ENCODE results near the gene PRDM5. TPM values are rescaled to one million over a fixed set of nuclear protein-coding genes. Genes with fewer than 3 reads are reported as not detected.

The PRDM5 gene
- total RNA-seq, 5 donors from 2014 or later (not counting 1 experiment from before 2014, with no cell fraction given), result 0.47 to 1.4 (median 0.86) TPM; not detected in 1

GRCh38 chr4:120723986-120724385, 198.5 kb downstream of the PRDM5 start:
- H3K4me3 Mint-ChIP-seq, result no peak overlapping the region
- CTCF ChIA-PET, result interaction anchor here (0.6 kb wide), 3 partner anchors 15 to 1858 kb away, joined by 3 to 6 read pairs (median 6); no protein-coding TSS in a partner anchor
- no peak overlapping the region for H3K27ac Mint-ChIP-seq
- peaks cover 0 to 3% of the 10 kb centered on the region in 2 donors for H3K27me3 Mint-ChIP-seq
- ATAC-seq (replicated peaks in 1 of 4) (no peak), DNase-seq (no peak)
- no peaks in the 10 kb centered on the region for H3K4me1 ChIP-seq (ENCODE audit: control insufficient read depth in 1 of 2, extremely low read depth in 1 of 2, insufficient read depth in 2 of 2, low read length in 2 of 2)
- no peaks in the 10 kb centered on the region for H3K9me3 ChIP-seq
- POLR2A ChIA-PET, result no interaction called here
- H3K4me1 Mint-ChIP-seq, result no peaks in the 10 kb centered on the region
- H3K4me3 ChIP-seq (ENCODE audit: control insufficient read depth in 1 of 2, extremely low read depth in 1 of 2, low read length in 1 of 2), result no peak overlapping the region
- no peaks in the 10 kb centered on the region for H3K9me3 Mint-ChIP-seq
- H3K36me3 ChIP-seq (ENCODE audit: control insufficient read depth in 2 of 2, extremely low read depth in 1 of 2, insufficient read depth in 1 of 2, low read length in 1 of 2), result no peaks in the 10 kb centered on the region
- no CpG with 5 or more reads among the region's 2 CpGs for WGBS (ENCODE audit: insufficient coverage)
- H3K27ac ChIP-seq (ENCODE audit: low read length), result no peak overlapping the region
- H3K36me3 Mint-ChIP-seq, result no peaks in the 10 kb centered on the region
- no peaks in the 10 kb centered on the region for H3K27me3 ChIP-seq (replicated peaks in 1 of 2; ENCODE audit: control insufficient read depth in 2 of 2, extremely low read depth in 1 of 2, insufficient read depth in 2 of 2, low read length in 1 of 2)

DNA sequence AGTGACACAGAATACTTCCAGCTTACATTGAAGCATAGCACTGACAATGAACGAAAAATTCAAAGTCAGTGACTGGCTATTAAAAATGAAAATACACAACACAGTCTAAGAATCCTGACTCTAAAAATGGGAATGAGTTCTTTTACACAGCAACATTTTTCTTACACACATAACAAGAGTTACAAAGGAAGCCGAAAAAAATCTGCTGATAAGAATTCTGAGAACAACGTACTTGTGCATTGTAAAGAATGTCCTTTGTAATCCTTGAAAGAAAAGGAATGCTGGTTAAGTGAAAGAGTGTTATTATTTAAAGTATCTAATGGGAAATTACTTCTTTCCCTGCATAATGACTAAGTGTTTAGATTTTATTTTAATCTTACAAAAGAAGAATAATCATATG, 199.4 kb downstream of the PRDM5 start:
- H3K27me3 Mint-ChIP-seq, result peaks cover 0 to 3% of the 10 kb centered on the region in 2 donors
- no peaks in the 10 kb centered on the region for H3K36me3 Mint-ChIP-seq
- Histone ChIP-seq H3K4me3 (ENCODE audit: control insufficient read depth in 1 of 2, extremely low read depth in 1 of 2, low read length in 1 of 2) (no peak overlapping the region), H3K9me3 (no peaks in the 10 kb centered on the region), H3K36me3 (ENCODE audit: control insufficient read depth in 2 of 2, extremely low read depth in 1 of 2, insufficient read depth in 1 of 2, low read length in 1 of 2) (no peaks in the 10 kb centered on the region), H3K27ac (ENCODE audit: low read length) (no peak overlapping the region), H3K4me1 (ENCODE audit: control insufficient read depth in 1 of 2, extremely low read depth in 1 of 2, insufficient read depth in 2 of 2, low read length in 2 of 2) (no peaks in the 10 kb centered on the region), H3K27me3 (replicated peaks in 1 of 2; ENCODE audit: control insufficient read depth in 2 of 2, extremely low read depth in 1 of 2, insufficient read depth in 2 of 2, low read length in 1 of 2) (no peaks in the 10 kb centered on the region)
- POLR2A ChIA-PET, result interaction anchor here in 1 of 2 donors (0.6 kb wide), 1 partner anchor 176 kb away, joined by 3 read pairs; no protein-coding TSS in a partner anchor
- CTCF ChIA-PET, result interaction anchor here (0.6 to 0.8 kb wide), 5 partner anchors 10 to 1857 kb away, joined by 3 to 6 read pairs (median 3); no protein-coding TSS in a partner anchor
- no peaks in the 10 kb centered on the region for H3K4me1 Mint-ChIP-seq
- H3K4me3 Mint-ChIP-seq, result no peak overlapping the region
- no peak for DNase-seq
- no CpG with 5 or more reads among the region's 3 CpGs for WGBS (ENCODE audit: insufficient coverage)
- H3K27ac Mint-ChIP-seq, result no peak overlapping the region
- no peak for ATAC-seq (replicated peaks in 1 of 4)
- no peaks in the 10 kb centered on the region for H3K9me3 Mint-ChIP-seq

DNA sequence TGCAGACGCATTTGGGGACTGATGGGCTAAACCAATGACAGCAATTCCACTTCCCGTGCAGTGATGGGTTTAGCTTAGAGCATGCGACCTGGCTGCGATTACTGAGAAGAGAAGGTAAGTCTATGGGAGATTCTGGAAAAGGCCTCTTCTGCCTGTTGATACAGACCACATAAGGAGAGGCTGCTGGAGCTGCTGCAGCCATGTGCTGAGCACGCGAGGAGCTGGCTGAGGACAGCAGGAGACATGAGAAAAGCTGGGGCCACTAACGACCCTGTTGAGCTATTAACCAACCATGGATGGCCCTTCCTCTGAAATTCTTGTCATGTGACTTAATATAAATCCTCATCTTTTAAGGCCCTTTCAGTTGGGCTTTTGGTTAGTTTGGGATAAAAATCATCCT, 199.9 kb downstream of the PRDM5 start:
- H3K27ac Mint-ChIP-seq, result no peak overlapping the region
- WGBS (ENCODE audit: insufficient coverage), result 94% methylated on average over 6 of the region's 7 CpGs
- no peak overlapping the region for H3K4me3 Mint-ChIP-seq
- no peak overlapping the region for H3K4me3 ChIP-seq (ENCODE audit: control insufficient read depth in 1 of 2, extremely low read depth in 1 of 2, low read length in 1 of 2)
- no peaks in the 10 kb centered on the region for H3K27me3 ChIP-seq (replicated peaks in 1 of 2; ENCODE audit: control insufficient read depth in 2 of 2, extremely low read depth in 1 of 2, insufficient read depth in 2 of 2, low read length in 1 of 2)
- POLR2A ChIA-PET, result no interaction called here
- CTCF ChIA-PET, result interaction anchor here (0.6 to 0.8 kb wide), 2 partner anchors 10 to 373 kb away, joined by 3 read pairs; no protein-coding TSS in a partner anchor
- no peak for ATAC-seq (replicated peaks in 1 of 4)
- no peaks in the 10 kb centered on the region for H3K9me3 Mint-ChIP-seq
- no peaks in the 10 kb centered on the region for H3K36me3 Mint-ChIP-seq
- no peaks in the 10 kb centered on the region for H3K36me3 ChIP-seq (ENCODE audit: control insufficient read depth in 2 of 2, extremely low read depth in 1 of 2, insufficient read depth in 1 of 2, low read length in 1 of 2)
- no peaks in the 10 kb centered on the region for H3K4me1 Mint-ChIP-seq
- H3K9me3 ChIP-seq, result no peaks in the 10 kb centered on the region
- peaks cover 0 to 3% of the 10 kb centered on the region in 2 donors for H3K27me3 Mint-ChIP-seq
- DNase-seq, result no peak
- no peaks in the 10 kb centered on the region for H3K4me1 ChIP-seq (ENCODE audit: control insufficient read depth in 1 of 2, extremely low read depth in 1 of 2, insufficient read depth in 2 of 2, low read length in 2 of 2)
- H3K27ac ChIP-seq (ENCODE audit: low read length), result no peak overlapping the region

DNA sequence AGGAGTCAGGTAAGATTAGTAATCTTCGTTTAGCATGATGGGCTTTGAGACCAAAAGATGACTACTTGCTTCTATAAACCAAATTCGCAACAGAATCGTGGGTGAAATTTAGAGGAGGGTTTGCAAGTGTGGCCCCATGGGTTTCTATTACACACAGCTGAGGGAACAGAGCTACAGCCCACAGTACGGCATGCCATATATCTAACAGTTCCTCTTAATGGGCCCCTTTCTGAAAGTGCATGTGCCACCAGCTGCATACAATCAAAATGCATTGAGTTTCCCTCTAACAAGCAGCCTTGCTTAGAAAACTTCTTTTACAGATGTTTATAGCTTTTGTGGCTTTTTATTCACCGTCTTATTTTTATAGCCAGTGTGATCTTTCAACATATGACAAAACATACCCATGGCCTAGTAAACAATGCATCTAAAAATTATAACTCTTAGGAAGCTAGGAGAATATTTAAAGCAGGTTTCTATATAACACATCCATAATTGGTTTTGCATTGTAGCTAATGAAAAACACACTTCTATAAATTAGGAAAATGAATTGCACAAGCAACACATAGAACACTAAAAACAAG, 202.1 kb downstream of the PRDM5 start:
- no peaks in the 10 kb centered on the region for H3K36me3 Mint-ChIP-seq
- ATAC-seq (replicated peaks in 1 of 4) (no peak), DNase-seq (no peak)
- Histone ChIP-seq H3K4me1 (ENCODE audit: control insufficient read depth in 1 of 2, extremely low read depth in 1 of 2, insufficient read depth in 2 of 2, low read length in 2 of 2) (no peaks in the 10 kb centered on the region), H3K9me3 (no peaks in the 10 kb centered on the region), H3K27ac (ENCODE audit: low read length) (no peak overlapping the region), H3K27me3 (replicated peaks in 1 of 2; ENCODE audit: control insufficient read depth in 2 of 2, extremely low read depth in 1 of 2, insufficient read depth in 2 of 2, low read length in 1 of 2) (no peaks in the 10 kb centered on the region), H3K36me3 (ENCODE audit: control insufficient read depth in 2 of 2, extremely low read depth in 1 of 2, insufficient read depth in 1 of 2, low read length in 1 of 2) (no peaks in the 10 kb centered on the region), H3K4me3 (ENCODE audit: control insufficient read depth in 1 of 2, extremely low read depth in 1 of 2, low read length in 1 of 2) (no peak overlapping the region)
- WGBS (ENCODE audit: insufficient coverage), result no CpG with 5 or more reads among the region's 5 CpGs
- peaks cover 0 to 7% of the 10 kb centered on the region in 2 donors for H3K27me3 Mint-ChIP-seq
- no peaks in the 10 kb centered on the region for H3K9me3 Mint-ChIP-seq
- ChIA-PET CTCF (interaction anchor here in 1 of 2 donors (0.8 to 1.2 kb wide), 3 partner anchors 8 to 587 kb away, joined by 3 to 4 read pairs (median 4); no protein-coding TSS in a partner anchor), POLR2A (no interaction called here)
- H3K4me3 Mint-ChIP-seq, result no peak overlapping the region
- no peaks in the 10 kb centered on the region for H3K4me1 Mint-ChIP-seq
- H3K27ac Mint-ChIP-seq, result no peak overlapping the region

DNA sequence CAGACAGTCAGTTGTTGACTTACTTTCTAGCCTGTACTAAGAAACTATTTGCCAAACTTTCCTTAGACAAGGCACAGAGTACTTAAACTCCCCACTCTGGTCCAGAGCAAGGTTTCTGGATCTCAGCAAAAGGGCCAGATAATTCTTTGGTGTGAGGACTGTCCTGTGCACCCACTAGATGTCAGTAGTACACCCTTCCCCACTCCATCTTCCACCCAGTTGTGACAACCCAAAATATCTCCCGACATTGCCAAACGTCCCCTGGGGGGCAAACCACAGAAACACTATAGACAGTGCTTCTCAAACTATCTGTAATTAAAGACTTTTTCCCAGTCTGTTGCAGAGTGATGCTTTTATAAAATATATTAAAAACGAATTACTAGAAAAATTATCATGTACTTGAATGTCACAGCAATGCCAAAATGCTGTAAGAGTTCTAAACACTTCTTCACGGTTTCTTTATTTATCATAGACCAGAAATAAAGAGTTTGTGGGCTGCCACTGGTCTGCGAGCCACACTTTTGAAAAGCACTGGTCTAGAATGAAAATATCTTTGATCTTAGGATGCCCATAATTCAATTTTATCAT, 203.5 kb downstream of the PRDM5 start:
- Histone ChIP-seq H3K4me1 (ENCODE audit: control insufficient read depth in 1 of 2, extremely low read depth in 1 of 2, insufficient read depth in 2 of 2, low read length in 2 of 2) (no peaks in the 10 kb centered on the region), H3K9me3 (no peaks in the 10 kb centered on the region), H3K27me3 (replicated peaks in 1 of 2; ENCODE audit: control insufficient read depth in 2 of 2, extremely low read depth in 1 of 2, insufficient read depth in 2 of 2, low read length in 1 of 2) (no peaks in the 10 kb centered on the region), H3K36me3 (ENCODE audit: control insufficient read depth in 2 of 2, extremely low read depth in 1 of 2, insufficient read depth in 1 of 2, low read length in 1 of 2) (no peaks in the 10 kb centered on the region), H3K4me3 (ENCODE audit: control insufficient read depth in 1 of 2, extremely low read depth in 1 of 2, low read length in 1 of 2) (no peak overlapping the region), H3K27ac (ENCODE audit: low read length) (no peak overlapping the region)
- ChIA-PET CTCF (interaction anchor here in 1 of 2 donors (0.6 kb wide), 1 partner anchor 11 kb away, joined by 3 read pairs; no protein-coding TSS in a partner anchor), POLR2A (no interaction called here)
- H3K4me3 Mint-ChIP-seq, result no peak overlapping the region
- H3K27ac Mint-ChIP-seq, result no peak overlapping the region
- peak in 19 of 35 experiments; percentile 1 to 56 (median 7) for DNase-seq
- no peaks in the 10 kb centered on the region for H3K9me3 Mint-ChIP-seq
- peaks cover 0 to 7% of the 10 kb centered on the region in 2 donors for H3K27me3 Mint-ChIP-seq
- no peaks in the 10 kb centered on the region for H3K36me3 Mint-ChIP-seq
- ATAC-seq (replicated peaks in 1 of 4), result peak in 3 of 4 experiments; percentile 24 to 74 (median 52)
- WGBS (ENCODE audit: insufficient coverage), result no CpG with 5 or more reads among the region's 5 CpGs
- no peaks in the 10 kb centered on the region for H3K4me1 Mint-ChIP-seq

DNA sequence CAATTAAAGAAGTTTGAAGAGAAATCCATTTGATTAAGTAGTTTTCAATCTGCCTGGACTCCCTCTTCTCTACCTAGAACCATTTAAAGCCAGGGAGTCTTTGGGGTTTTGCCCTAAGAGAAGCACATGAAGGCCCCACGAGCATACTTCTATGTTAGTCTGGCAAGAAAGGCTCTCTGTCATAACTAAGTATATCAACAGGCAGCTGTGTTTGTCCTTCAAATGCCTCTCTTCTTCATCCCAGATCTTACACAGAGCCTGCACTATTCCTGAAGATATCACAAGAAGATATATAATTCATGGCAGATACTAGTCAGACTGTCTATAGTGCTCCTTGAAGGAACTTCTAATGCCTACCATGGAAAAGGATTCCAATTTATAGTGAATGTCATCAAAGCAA, 206.2 kb downstream of the PRDM5 start:
- no peaks in the 10 kb centered on the region for H3K4me1 ChIP-seq (ENCODE audit: control insufficient read depth in 1 of 2, extremely low read depth in 1 of 2, insufficient read depth in 2 of 2, low read length in 2 of 2)
- no peaks in the 10 kb centered on the region for H3K4me1 Mint-ChIP-seq
- no peak overlapping the region for H3K27ac Mint-ChIP-seq
- no peaks in the 10 kb centered on the region for H3K36me3 Mint-ChIP-seq
- no peaks in the 10 kb centered on the region for H3K9me3 Mint-ChIP-seq
- H3K4me3 ChIP-seq (ENCODE audit: control insufficient read depth in 1 of 2, extremely low read depth in 1 of 2, low read length in 1 of 2), result no peak overlapping the region
- H3K9me3 ChIP-seq, result no peaks in the 10 kb centered on the region
- peaks cover 4 to 6% of the 10 kb centered on the region in 2 donors for H3K27me3 Mint-ChIP-seq
- ChIA-PET CTCF (interaction anchor here in 1 of 2 donors (1.3 kb wide), 1 partner anchor 375 kb away, joined by 4 read pairs; no protein-coding TSS in a partner anchor), POLR2A (no interaction called here)
- ATAC-seq (replicated peaks in 1 of 4) (no peak), DNase-seq (no peak)
- H3K4me3 Mint-ChIP-seq, result no peak overlapping the region
- no peaks in the 10 kb centered on the region for H3K36me3 ChIP-seq (ENCODE audit: control insufficient read depth in 2 of 2, extremely low read depth in 1 of 2, insufficient read depth in 1 of 2, low read length in 1 of 2)
- no CpG with 5 or more reads among the region's 1 CpG for WGBS (ENCODE audit: insufficient coverage)
- no peaks in the 10 kb centered on the region for H3K27me3 ChIP-seq (replicated peaks in 1 of 2; ENCODE audit: control insufficient read depth in 2 of 2, extremely low read depth in 1 of 2, insufficient read depth in 2 of 2, low read length in 1 of 2)
- no peak overlapping the region for H3K27ac ChIP-seq (ENCODE audit: low read length)

Measured in T-cell (primary cell).